WTC11 (cell line): Measurements from ENCODE around the gene CMTM2. TPM values are rescaled to one million over a fixed set of nuclear protein-coding genes. Genes with fewer than 3 reads are reported as not detected.

Experiments
- ATAC-seq: fragments of 200-7000 bp; cut with Tn5 transposase; 2 replicates; pipeline ENCODE4 v1.10.0; 2021; ENCODE audit warnings: mild to moderate bottlenecking, moderate library complexity
- CTCF ChIA-PET: fragments of 300-600 bp; sonication (Branson Sonifier 250); formaldehyde crosslinking; loops from one replicate; lab custom pipeline; 2021; ENCODE audit warnings: antibody characterized with exemption; lab: Charles Lee
- POLR2A ChIA-PET: fragments of 350-600 bp; sonication (Branson Sonifier 250); formaldehyde crosslinking; loops from one replicate; lab custom pipeline; 2021; ENCODE audit warnings: antibody characterized with exemption; lab: Charles Lee
- DNase-seq: peaks from one replicate; pipeline ENCODE4 v3.0.0; 2021; ENCODE audit warnings: low spot score
- H3K27ac Mint-ChIP-seq: 2 replicates; pipeline ENCODE4 v1.8.0; 2021; ENCODE audit warnings: mixed read lengths
- H3K27me3 Mint-ChIP-seq: 2 replicates; pipeline ENCODE4 v1.8.0; 2021; ENCODE audit warnings: low read depth, mild to moderate bottlenecking, moderate library complexity, mixed read lengths
- H3K36me3 Mint-ChIP-seq: 2 replicates; pipeline ENCODE4 v1.8.0; 2021; ENCODE audit warnings: mixed read lengths
- H3K4me1 Mint-ChIP-seq: 2 replicates; pipeline ENCODE4 v1.8.0; 2022; ENCODE audit warnings: mixed read lengths
- H3K4me3 Mint-ChIP-seq: 2 replicates; pipeline ENCODE4 v1.8.0; 2021; ENCODE audit warnings: mild to moderate bottlenecking, moderate library complexity, mixed read lengths
- H3K9me3 Mint-ChIP-seq: 2 replicates; pipeline ENCODE4 v1.8.0; 2021; ENCODE audit warnings: mixed read lengths
- ATF6 ChIP-seq: sonication (generic); formaldehyde crosslinking; IDR thresholded peaks from 2 replicates; pipeline ENCODE4 v1.8.1; 2023; ENCODE audit warnings: mild to moderate bottlenecking, missing genetic modification reagents
- EMX1 ChIP-seq: fragments of 250-450 bp; sonication (Bioruptor Pico); IDR thresholded peaks from 2 replicates; pipeline ENCODE4 v1.8.0; 2021; ENCODE audit warnings: mild to moderate bottlenecking
- ERG ChIP-seq: fragments of 250-450 bp; sonication (Bioruptor Pico); IDR thresholded peaks from 2 replicates; pipeline ENCODE4 v1.8.0; 2021; ENCODE audit warnings: mild to moderate bottlenecking
- ESRRA ChIP-seq: sonication (generic); formaldehyde crosslinking; IDR thresholded peaks from 2 replicates; pipeline ENCODE4 v1.8.1; 2022; ENCODE audit warnings: mild to moderate bottlenecking, missing genetic modification reagents, borderline replicate concordance
- IRF2 ChIP-seq: sonication (generic); formaldehyde crosslinking; IDR thresholded peaks from 2 replicates; pipeline ENCODE4 v1.8.0; 2022; ENCODE audit warnings: low read depth, missing genetic modification reagents, borderline replicate concordance
- KAT7 ChIP-seq: sonication (generic); formaldehyde crosslinking; IDR thresholded peaks from 2 replicates; pipeline ENCODE4 v1.8.1; 2023; ENCODE audit warnings: missing genetic modification reagents, mild to moderate bottlenecking, borderline replicate concordance
- NR1H2 ChIP-seq: sonication (generic); formaldehyde crosslinking; IDR thresholded peaks from 2 replicates; pipeline ENCODE4 v1.9.0; 2021; ENCODE audit warnings: mild to moderate bottlenecking, moderate library complexity, missing genetic modification reagents
- OVOL2 ChIP-seq: fragments of 250-450 bp; sonication (Bioruptor Pico); IDR thresholded peaks from 2 replicates; pipeline ENCODE4 v1.9.0; 2021; ENCODE audit warnings: mild to moderate bottlenecking, borderline replicate concordance
- PRDM15 ChIP-seq: sonication (generic); formaldehyde crosslinking; IDR thresholded peaks from 2 replicates; pipeline ENCODE4 v1.8.0; 2022; ENCODE audit warnings: missing genetic modification reagents
- STAT6 ChIP-seq: sonication (generic); formaldehyde crosslinking; conservative IDR thresholded peaks from 2 replicates; pipeline ENCODE4 v1.8.1; 2023; ENCODE audit warnings: mild to moderate bottlenecking, low read depth, missing genetic modification reagents, moderate library complexity
- ZBTB43 ChIP-seq: sonication (generic); formaldehyde crosslinking; IDR thresholded peaks from 2 replicates; pipeline ENCODE4 v1.8.1; 2023; ENCODE audit warnings: mild to moderate bottlenecking, missing genetic modification reagents
- ZNF138 ChIP-seq: sonication (generic); formaldehyde crosslinking; conservative IDR thresholded peaks from 2 replicates; pipeline ENCODE4 v1.8.1; 2022; ENCODE audit warnings: mild to moderate bottlenecking, moderate library complexity, missing genetic modification reagents
- ZNF263 ChIP-seq: sonication (generic); formaldehyde crosslinking; IDR thresholded peaks from 2 replicates; pipeline ENCODE4 v1.8.1; 2022; ENCODE audit warnings: low read depth, mild to moderate bottlenecking, moderate library complexity, missing genetic modification reagents
- ZNF281 ChIP-seq: sonication (generic); formaldehyde crosslinking; IDR thresholded peaks from 2 replicates; pipeline ENCODE4 v1.8.0; 2023; ENCODE audit warnings: mild to moderate bottlenecking, missing genetic modification reagents
- ZNF317 ChIP-seq: sonication (generic); formaldehyde crosslinking; IDR thresholded peaks from 2 replicates; pipeline ENCODE4 v1.8.1; 2023; ENCODE audit warnings: low read depth, mild to moderate bottlenecking, moderate library complexity, missing genetic modification reagents, borderline replicate concordance
- total RNA-seq: library from RNA; stranded (reverse); gene quantifications from 3 replicates; pipeline ENCODE4 v1.2.3, GENCODE V29; 2021

CMTM2 gene
- total RNA-seq, 1 experiment from 2014 or later, result not detected

GRCh38 chr16:66609139-66609510, 29.9 kb downstream of the CMTM2 start:
- POLR2A ChIA-PET, result interaction anchor here (1.7 kb wide), 1 partner anchor 42 kb away, joined by 6 read pairs; no protein-coding TSS in a partner anchor
- H3K36me3 Mint-ChIP-seq, result peaks cover 30% of the 10 kb centered on the region
- no peaks in the 10 kb centered on the region for H3K9me3 Mint-ChIP-seq
- no peak overlapping the region for H3K4me3 Mint-ChIP-seq
- CTCF ChIA-PET, result interaction anchor here (0.6 to 4.0 kb wide), 62 partner anchors 9 to 320 kb away, joined by 3 to 70 read pairs (median 5); partner anchors contain the start of genes CKLF, CMTM2, CMTM4 and DYNC1LI2
- no peak for ATAC-seq
- H3K27me3 Mint-ChIP-seq, result no peaks in the 10 kb centered on the region
- no peak for TF ChIP-seq IRF2
- no peak for TF ChIP-seq KAT7 (CRISPR knock-in tag)
- no peak for TF ChIP-seq PRDM15 (CRISPR knock-in tag)
- TF ChIP-seq ZNF281 (CRISPR knock-in tag), result no peak
- no peak for TF ChIP-seq NR1H2 (CRISPR knock-in tag)
- TF ChIP-seq ATF6 (CRISPR knock-in tag), result no peak
- TF ChIP-seq EMX1 (CRISPR knock-in tag), result no peak
- TF ChIP-seq ZBTB43 (CRISPR knock-in tag), result no peak
- no peak for TF ChIP-seq ERG (CRISPR knock-in tag)
- no peak for TF ChIP-seq OVOL2 (CRISPR knock-in tag)
- no peak for TF ChIP-seq ZNF263 (CRISPR knock-in tag)
- TF ChIP-seq STAT6, result no peak
- no peak for TF ChIP-seq ZNF138 (CRISPR knock-in tag)
- no peak for TF ChIP-seq ZNF317 (CRISPR knock-in tag)
- TF ChIP-seq ESRRA (CRISPR knock-in tag), result no peak
- no peak overlapping the region for H3K27ac Mint-ChIP-seq
- H3K4me1 Mint-ChIP-seq, result peaks cover 21% of the 10 kb centered on the region
- no peak for DNase-seq
